Measurements from ENCODE around the gene FLT1.

The FLT1 gene

GRCh38 chr13:28488376-28489005 lies 6.4 kb downstream of the FLT1 start:
- no peak for DNase-seq (ENCODE audit: low read depth in 3 of 3)

GRCh38 chr13:28485996-28486543 lies 8.9 kb downstream of the FLT1 start:
- no peak for DNase-seq (ENCODE audit: low read depth in 3 of 3)

- DNase-seq (ENCODE audit: low read depth in 3 of 3): no peak
Observed at GRCh38 chr13:28485551-28485950, 9.4 kb downstream of the FLT1 start.

- DNase-seq (ENCODE audit: low read depth in 3 of 3): no peak
Observed at GRCh38 chr13:28485097-28485496, 9.8 kb downstream of the FLT1 start.

GRCh38 chr13:28483313-28483931 lies 11.5 kb downstream of the FLT1 start:
- DNase-seq (ENCODE audit: low read depth in 3 of 3): no peak

GRCh38 chr13:28479005-28479404 lies 15.9 kb downstream of the FLT1 start:
- no peak for DNase-seq (ENCODE audit: low read depth in 3 of 3)

GRCh38 chr13:28478127-28478526 lies 16.8 kb downstream of the FLT1 start:
- no peak for DNase-seq (ENCODE audit: low read depth in 3 of 3)

- no peak for DNase-seq (ENCODE audit: low read depth in 3 of 3)
Observed at GRCh38 chr13:28477709-28477973, 17.3 kb downstream of the FLT1 start.

GRCh38 chr13:28476919-28477708 lies 17.8 kb downstream of the FLT1 start:
- DNase-seq (ENCODE audit: low read depth in 3 of 3): no peak

- DNase-seq (ENCODE audit: low read depth in 3 of 3): no peak
Observed at GRCh38 chr13:28475916-28476725, 18.8 kb downstream of the FLT1 start.

GRCh38 chr13:28474491-28475134 lies 20.3 kb downstream of the FLT1 start:
- no peak for DNase-seq (ENCODE audit: low read depth in 3 of 3)

- DNase-seq (ENCODE audit: low read depth in 3 of 3): no peak
Observed at GRCh38 chr13:28473044-28473443, 21.9 kb downstream of the FLT1 start.

- DNase-seq (ENCODE audit: low read depth in 3 of 3): no peak
Observed at GRCh38 chr13:28471421-28471820, 23.5 kb downstream of the FLT1 start.

GRCh38 chr13:28470296-28470695 lies 24.6 kb downstream of the FLT1 start:
- no peak for DNase-seq (ENCODE audit: low read depth in 3 of 3)

- no peak for DNase-seq (ENCODE audit: low read depth in 3 of 3)
Observed at GRCh38 chr13:28469316-28469715, 25.6 kb downstream of the FLT1 start.

GRCh38 chr13:28468023-28468915 lies 26.7 kb downstream of the FLT1 start:
- no peak for DNase-seq (ENCODE audit: low read depth in 3 of 3)

GRCh38 chr13:28467034-28467433 lies 27.9 kb downstream of the FLT1 start:
- DNase-seq (ENCODE audit: low read depth in 3 of 3): no peak

GRCh38 chr13:28466151-28466550 lies 28.8 kb downstream of the FLT1 start:
- no peak for DNase-seq (ENCODE audit: low read depth in 3 of 3)

GRCh38 chr13:28464861-28465460 lies 30.0 kb downstream of the FLT1 start:
- no peak for DNase-seq (ENCODE audit: low read depth in 3 of 3)

GRCh38 chr13:28463481-28463880 lies 31.4 kb downstream of the FLT1 start:
- no peak for DNase-seq (ENCODE audit: low read depth in 3 of 3)
